ENCODE results near the gene DCAF6.

Gene DCAF6

DNA sequence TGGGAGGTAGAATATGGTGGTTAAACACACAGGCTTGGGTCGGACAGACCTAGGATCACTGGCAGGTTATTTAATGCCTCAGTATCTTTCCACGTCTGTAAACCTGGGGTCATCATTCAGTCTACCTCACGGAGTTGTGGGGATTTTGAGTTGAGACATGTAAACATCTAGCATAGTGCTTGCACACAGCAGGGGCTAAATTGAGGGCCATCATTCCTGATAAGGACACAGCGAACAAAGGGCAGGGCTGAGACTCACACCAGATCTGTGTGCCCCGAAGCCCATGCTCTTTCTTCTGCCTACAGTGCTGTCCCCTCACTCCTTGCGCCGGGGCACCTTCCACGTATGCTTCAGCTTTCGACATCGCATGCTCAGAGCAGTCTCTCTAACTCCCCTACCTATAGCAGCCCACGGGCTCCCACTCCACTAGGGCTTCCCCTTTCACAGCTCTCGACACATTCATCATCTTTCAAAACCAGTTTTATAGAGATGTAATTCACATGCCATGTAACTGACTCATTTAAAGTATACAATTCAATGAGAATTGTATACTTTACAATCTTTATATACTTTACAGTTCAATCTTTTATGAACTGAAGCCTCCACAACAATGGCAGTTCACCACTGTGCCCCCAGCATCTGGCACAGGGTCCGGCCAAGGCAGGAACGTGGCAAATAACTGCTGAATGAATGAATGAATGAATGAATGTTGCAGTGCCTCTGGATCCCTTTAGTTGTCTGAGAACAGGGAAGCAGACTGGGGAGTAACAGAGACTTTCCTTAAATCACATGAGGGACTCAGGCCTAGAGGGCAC is 152.2 kb downstream of the DCAF6 start:
- DNase-seq: no peak

DNA sequence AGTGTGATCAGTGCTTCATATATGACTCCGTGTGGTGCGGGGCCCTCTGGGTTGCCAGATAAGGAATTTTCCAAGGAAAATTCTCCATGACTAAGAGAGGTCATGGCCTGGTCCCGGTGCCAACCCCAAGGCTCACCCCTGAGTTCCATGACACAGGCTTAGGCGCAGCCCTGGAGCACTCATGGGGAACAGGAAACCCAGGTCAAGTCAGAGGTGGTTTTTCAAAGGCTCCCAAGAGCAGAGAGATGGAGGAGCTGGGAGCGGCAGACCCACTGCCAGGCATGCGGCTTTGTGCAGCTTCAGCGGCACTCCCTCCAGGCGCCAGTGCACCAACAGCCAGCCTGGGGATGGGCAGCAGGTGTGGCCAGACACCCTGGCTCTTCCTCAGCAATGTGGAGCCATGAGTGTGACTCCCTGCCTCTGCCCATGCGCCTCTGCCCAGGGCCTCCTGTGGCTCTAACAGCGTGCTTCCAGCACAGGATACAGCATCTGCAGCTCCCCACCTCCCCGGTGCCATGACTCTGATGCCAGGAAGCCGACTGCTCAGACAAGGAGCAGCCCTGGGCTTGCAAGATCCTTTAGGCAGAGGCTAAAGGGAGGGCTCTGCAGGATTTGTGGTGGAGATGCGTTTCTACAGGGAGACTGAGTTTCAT is 153.0 kb downstream of the DCAF6 start:
- DNase-seq: no peak

DNA sequence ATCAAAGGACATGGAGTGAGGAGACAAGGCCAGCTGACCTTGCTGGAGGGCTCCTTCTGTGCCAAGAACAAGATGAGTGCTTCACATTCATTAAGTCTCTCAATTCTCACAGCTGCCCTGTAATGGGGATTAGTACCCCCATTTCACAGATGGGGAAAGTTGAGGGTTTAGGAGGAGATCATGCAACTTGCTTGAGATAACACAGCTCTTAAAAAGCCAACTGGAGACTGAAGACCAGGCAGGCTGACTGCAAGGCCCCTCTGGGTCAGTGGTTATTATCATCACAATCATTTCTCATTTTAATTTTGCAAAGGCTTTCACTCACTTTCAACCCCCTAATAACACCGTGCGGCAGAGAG is 153.5 kb downstream of the DCAF6 start:
- DNase-seq: no peak

DNA sequence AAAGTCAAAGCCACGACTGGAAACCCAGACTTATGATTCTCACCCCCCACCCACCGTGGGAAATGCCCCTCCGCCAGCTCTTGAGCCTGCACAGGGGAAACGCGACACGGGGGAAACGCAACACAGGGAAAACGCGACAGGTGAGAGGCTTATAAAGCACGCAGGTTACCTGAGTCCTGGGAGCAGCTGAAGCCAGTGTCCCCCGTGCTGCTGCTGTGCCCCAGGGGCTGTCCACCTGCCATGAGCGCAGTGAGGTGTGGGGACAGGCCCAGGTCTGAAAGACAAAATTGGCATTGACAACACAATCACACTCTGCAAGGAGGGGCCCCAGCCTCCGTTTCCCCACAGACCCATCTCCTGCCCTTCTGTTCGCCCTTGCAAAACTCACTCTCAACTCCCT is 153.9 kb downstream of the DCAF6 start:
- DNase-seq: no peak

DNA sequence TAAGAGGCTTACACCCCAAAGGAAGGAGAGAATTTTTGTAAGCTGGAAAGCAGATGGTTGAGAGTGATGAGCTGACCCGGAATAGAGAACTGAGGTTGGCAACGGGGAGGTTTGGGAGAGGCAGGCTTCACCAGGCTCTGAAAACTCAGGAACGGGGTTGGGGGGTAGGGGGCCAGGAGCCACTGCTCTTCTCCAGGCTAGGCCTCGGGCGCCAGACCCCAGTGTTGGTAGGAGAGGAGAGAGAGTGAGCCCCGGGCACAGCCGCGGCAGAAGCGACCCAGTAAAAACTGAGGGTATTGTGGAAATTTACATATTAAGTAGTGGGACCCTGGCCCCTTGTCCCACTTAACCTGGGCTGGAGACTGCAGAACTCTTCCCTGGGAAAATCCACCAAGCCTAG is 154.6 kb downstream of the DCAF6 start:
- no peak for DNase-seq

DNA sequence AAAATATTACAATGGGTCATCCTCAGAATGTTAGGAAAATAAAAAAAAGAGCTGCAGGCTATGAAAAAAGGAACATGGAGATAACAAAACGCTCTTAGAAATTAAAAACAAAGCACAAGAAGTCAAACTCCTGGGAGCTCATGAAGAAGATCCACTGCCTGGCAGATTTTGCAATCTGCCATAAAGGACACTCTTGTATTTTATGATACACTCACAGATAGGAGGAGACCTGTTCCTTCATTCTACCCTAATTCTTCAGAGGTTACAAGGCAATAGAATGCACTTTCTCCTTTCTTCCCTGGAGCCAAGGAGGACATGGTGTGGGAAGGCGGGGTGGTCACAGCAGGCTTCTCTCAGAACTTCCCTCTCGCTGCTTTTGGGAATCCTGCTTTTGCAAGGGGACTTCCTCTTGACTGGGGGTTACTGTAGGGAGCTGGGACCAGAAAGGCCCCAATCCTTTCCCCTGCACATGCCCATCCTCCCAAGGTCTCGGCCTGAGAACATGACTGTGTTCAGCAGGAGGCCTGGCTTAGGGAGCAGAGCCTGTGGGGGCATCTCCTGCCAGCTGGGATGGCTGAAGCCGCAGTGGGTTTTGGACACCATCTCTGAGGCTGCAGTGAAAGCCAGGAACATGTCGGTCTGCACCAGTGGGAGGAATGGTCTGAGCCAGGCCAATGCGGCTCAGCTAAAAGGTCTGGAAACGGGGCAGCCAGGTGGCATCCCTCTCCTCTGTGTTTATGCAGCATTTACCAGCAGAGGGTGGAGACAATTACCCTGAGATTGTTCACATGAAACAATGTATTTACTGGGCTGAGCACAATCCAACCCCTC is 155.5 kb downstream of the DCAF6 start:
- DNase-seq: no peak

DNA sequence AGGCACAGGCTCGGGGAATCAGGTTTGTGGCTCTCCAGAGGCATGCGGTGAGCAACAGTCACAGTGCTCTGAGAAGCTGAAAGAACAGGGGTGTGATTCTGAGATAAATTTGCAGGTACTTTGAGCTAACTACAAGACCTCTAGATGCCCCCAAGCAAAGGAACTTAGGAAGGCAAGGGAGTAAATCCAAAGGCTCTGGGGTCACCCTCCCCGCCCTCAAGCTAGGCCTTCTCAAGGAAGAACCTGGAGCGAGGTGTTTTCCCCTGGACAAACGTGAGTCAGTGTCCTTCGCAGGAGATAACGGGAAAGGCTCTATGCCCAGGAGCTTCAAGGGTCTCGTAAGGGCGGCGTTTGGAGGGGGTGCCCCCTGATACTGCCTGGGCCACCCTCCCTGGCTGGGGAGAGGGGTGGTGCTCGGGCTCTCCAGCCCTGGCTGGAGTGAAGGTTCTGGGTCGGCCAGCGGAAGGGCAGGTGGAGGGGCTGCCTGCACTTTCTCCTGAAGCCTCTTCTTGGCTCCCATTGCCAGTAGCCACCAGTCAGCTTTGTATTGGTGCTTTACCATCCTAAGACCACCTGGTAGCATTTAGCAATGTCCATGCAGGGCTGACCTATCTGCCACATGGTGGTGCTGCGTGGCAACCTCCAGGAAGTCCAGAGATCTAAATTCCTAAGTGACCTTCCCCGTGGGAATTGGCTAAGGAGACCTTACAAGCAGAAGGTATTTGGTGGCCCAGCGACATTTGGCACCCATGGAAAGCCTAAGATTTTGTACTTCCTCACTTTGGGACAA is 156.3 kb downstream of the DCAF6 start:
- no peak for DNase-seq

DNA sequence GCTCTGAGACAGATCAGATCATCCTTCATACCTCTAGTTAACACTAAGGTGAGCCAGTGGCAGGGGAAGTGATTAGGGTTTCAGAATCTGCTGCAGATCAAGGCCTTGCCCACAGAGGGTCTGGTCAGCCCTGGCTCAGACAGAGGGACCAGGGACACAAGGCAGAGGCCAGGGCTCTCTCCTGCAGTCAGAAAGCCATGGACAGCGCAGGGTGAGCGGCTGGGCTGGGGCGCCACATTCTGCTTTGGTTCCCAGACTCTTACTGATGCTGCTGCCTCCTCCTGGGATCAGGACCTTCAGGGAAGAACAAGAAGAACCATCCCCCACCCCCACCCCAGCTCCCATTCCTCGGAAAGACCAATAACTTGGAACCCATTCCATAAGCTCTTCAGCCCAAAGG is 157.1 kb downstream of the DCAF6 start:
- no peak for DNase-seq

DNA sequence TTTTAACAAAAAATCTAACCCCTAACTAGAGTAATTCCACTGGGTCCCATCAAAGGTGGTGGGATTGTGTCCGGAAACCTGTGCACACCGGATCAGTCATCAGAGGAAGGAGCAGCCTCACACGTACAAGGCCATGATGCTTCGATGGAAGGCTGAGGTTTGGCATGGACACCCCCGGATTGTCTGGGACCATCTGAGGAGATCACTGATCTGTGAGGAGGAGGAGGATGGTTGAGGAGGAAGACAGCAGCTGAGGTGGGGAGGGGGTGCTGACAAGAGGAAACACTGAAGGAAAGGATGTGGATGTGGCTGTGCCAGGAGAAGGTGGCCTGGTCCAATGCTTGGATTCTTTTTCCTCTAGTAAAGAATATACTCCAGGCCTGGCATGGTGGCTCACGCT is 159.0 kb downstream of the DCAF6 start:
- no peak for DNase-seq

DNA sequence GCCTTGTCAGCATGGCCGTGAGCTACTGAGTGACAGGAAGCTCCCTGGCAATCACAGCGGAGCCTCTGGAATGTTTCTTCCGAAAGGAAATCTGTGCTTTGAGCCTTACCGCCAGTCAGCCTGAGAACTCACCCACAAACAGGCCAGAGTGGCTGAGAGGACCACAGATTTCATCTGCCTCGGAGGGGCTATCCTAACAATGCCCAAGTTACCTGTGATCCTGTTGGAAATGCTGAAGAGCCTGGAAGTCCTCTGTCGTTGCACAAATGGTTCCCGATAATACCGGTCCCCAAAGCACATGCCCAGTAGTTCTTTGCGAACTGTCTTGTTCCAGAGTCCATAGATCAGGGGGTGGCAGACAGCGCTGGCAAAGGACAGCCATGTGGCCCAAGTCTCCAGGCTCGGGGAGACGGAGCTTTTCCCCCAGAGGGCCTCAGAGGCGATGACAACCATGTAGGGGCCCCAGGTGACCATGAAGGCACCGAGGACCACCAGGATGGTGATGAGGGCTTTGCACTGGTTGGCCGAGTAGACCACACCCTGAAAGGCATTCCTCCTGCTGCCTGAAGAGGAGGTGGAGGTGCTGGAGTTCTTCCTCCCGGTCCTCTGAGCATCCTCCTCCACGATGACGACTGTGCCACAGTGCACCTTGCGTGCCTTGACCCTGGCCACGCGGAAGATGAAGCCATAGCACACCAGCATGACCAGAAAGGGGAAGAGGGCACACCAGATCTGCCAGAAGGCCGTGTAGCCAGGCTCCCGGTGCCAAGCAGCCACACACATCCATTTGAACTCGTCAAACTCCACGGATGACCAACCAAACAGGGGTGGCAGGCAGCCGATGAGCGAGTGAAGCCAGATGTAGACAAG is 160.0 kb downstream of the DCAF6 start:
- DNase-seq: no peak

DNA sequence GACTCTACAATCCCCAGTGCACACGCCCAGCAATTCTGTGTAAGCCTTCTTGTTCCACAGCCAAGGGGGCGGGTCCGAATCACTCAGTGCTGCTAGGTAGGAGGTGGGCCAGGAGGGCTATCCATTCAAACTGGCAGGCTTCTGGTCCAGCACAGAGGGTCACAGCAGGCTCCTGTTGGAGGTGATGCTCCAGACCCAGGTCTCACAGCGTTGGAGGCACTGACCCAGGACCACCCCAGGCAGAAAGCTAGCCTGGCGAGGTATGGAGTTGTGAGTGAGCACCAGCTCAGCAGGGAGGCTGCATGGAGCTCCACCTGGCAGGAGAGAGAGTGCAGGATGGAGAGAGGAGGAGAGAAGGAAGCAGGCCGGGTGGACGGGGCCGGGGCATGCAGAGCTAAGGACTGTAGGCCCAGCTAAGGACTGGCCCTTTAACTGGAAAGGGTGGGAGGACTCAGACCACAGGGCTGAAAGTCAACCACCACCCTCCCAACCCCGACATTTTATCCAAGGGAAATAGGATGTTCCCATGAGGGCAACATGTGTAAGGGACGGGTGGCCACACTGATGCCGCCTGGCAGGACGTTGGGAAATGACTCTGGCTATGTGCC is 161.5 kb downstream of the DCAF6 start:
- no peak for DNase-seq

DNA sequence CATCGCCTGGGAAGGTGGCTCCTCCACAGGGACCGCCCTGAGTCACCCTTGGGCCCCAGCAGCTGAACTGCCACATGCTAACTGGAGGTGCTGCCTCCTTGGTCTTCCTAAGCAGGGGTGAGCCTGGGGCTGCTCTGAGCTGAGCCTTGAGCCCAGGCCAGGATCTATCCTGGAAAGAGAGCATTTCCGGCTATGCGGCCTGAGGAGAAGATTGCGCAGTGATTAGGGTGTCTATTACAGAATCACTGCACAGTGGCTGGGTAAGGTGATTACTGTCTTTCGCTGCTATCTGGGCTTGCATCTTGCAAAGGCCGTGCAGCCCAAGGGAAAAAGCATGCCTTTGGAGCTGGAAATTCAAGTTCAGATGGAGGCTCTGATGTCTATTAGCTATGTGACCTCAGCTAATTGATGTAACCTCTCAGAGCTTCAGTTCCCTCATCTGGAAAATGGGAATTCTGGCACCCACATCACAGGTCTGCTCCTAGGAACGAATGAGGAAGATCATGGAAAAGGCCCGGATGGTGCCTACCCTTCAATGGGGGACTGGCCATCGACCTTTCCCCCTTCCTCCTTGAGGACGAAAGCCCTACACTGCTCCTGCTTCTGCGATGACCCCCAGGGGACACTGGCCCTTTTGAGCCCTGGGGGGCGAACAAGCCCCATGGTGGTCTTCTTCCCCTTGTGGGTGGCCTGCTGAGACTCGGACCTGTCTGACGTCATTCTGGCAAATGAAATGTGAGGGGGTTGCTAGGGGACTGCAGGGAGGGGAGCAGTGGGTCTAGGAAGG is 162.2 kb downstream of the DCAF6 start:
- no peak for DNase-seq

DNA sequence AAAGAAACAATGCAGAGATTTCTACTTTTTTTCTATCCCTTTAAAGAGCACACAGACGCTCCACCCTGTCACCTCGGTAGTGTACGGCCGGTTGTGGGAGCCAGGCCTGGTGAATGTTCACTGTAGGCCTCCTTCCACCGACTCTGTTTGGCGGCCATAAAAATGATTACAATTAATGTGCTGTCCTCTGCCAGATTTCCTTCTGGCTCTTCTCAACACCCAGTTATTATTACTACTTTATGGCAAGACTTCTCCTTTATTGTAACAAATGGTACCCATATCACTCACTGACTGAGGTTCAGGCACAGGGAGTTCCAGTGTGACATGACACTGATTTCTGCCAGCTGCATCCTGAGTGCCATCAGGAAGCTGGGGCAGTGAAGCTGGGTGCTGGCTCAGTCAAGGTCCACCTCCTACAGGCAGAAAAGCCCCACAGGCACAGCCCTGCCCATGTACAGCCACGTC is 162.9 kb downstream of the DCAF6 start:
- DNase-seq: no peak

DNA sequence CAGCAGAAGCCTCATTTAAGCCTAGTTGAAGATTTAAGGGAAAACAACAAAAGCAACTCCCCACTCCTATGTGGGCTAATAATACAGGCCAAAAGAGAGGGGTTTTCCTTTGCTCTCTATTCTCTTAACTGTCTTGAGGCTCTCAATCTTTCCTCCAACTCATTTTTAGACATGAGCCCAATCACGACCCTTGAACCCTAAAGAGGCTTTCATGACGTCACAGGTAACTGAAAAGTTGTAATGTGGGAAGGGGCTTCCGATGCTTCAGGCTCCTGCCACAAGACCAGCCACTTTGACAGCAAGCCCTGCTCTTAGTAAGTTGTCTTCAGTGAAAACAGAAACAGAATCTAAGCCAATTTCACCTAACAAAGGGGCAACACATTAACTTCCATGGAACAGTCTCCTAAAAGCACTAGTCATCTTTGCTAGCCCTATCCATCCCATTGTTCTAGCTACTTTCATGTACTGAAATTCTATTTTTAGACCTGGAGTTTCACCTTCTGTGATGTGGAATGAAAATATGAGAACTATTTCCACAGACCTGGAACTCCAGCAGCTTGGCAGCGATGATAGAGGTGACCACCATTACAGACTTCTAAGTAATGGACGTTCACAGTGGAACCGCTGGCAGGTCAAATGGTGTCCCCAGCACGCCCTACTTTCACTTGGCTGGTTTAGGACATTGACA is 164.0 kb downstream of the DCAF6 start:
- DNase-seq: no peak

DNA sequence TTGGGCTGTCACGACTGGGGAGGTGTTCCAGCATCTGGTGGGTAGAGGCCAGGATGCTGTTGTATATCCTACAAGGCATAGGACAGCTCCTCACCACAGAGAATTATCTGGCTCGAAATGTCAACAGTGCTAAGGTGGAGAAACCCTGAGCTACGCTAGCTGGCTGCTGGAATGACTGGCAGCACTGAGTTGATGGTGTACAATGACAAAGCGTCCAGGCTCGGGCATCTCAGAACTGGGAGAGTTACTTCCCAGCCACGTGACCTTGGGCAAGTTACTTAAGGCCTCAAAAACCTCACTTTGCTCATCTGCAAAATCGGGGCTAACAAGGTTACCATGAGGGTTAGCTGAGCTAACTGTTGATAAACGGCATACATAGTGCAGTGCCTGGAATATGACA is 164.9 kb downstream of the DCAF6 start:
- DNase-seq: no peak

DNA sequence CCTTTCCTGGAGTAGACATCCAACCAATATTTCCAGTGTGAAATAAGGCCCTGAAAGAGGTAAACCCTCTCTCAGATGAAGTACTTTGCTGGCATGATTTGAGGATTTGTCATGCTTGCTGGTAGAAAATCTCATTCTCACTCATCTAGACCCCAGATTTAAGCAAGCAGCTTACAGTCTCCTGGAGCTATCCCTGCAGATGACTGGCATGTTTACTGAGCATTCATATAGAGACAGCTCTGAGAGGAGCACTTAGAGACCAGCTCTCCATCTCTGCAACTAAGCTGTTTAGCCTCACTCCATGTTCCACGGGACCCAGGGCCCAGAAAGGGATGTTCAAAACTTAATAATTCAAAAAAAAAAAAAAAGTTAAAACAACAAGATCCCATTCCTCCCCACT is 166.0 kb downstream of the DCAF6 start:
- no peak for DNase-seq

DNA sequence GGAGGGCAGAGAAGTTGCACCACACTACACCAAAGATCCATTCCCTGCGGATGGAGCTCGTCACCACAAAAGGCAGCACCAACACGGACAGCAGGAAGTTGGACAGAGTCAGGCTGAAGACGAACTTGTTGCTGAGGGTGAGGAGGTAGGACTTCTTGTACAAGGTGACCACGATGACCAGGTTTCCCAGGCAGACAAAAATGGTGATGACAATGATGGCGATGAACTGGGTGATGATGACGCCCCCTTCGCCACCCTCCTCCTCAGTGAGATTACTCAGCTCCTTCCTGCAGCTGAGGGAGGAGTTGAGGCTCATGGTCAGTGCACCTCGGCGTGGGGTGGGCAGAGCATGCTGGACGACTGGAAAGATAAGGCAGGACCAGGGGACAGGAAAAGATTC is 168.1 kb downstream of the DCAF6 start:
- no peak for DNase-seq

DNA sequence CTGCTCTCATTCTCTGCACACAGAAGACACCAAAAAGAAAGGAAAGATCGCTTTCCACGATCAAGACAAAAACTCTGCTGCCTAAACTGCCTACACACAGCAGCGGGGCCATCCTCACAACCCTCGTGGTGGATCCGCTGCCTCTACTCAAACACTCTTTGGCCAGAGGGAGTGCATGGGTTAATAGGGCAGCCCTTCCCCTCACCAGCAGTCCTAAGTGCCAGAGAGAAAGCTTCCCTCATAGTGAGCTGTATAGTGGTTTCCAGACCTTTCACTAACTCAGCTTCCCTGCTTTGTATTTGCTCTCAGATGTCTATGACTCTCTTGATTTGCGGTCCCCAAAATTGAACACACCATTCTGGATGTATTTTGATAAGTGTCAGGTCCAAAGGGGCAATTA is 169.4 kb downstream of the DCAF6 start:
- no peak for DNase-seq

DNA sequence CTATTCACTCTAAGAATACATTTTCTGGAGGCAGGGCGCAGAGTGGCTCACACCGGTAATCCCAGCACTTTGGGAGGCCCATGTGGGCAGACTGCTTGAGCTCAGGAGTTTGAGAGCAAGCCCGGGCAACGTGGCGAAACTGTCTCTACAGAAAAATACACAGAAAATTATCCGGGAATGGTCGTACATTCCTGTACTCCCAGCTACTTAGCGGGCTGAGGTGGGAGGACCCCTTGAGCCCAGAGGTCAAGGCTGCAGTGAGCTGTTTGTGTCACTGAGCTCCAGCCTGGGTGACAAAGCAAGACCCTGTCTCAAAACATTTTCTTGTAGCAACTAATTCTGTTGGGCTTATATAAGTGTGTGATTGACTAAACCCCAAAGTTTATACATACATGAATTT is 169.8 kb downstream of the DCAF6 start:
- no peak for DNase-seq

All from GF-D8 (cell line).